ENCODE results near the gene TAF9B. TPM values are rescaled to one million over a fixed set of nuclear protein-coding genes. Genes with fewer than 3 reads are reported as not detected.

The TAF9B gene
- total and polyA plus RNA-seq, 12 donors: 6.6 to 14.6 (median 11.3) TPM

Other genes with a start within 250 kb of the TAF9B start
- gene MAGT1, start 244.2 kb downstream of the TAF9B start, total RNA-seq: 10 to 100 TPM; 22.9 to 77.0 (median 50.3) TPM
- gene MAGT1, start 244.2 kb downstream of the TAF9B start, polyA plus RNA-seq: 10 to 100 TPM in 1 of 3 donors, 1 to 10 TPM in 2; 8.5 to 73.2 (median 9.3) TPM
- 100 to 1,000 TPM; 164 to 523 (median 279) TPM for gene COX7B, start 240.2 kb downstream of the TAF9B start, total RNA-seq
- gene COX7B, start 240.2 kb downstream of the TAF9B start, polyA plus RNA-seq: 1,000 to 10,000 TPM in 1 of 3 donors, 100 to 1,000 TPM in 2; 603 to 1,027 (median 697) TPM
- gene ATP7A, start 229.0 kb downstream of the TAF9B start, total RNA-seq: 10 to 100 TPM in 8 of 9 donors, 1 to 10 TPM in 1; 7.7 to 20.9 (median 14.8) TPM
- 1 to 10 TPM; 2.6 to 6.1 (median 3.4) TPM for gene ATP7A, start 229.0 kb downstream of the TAF9B start, polyA plus RNA-seq
- gene PGAM4, start 170.0 kb downstream of the TAF9B start, total RNA-seq: under 1 TPM in 1 of 9 donors, not detected in 8; 0.42 TPM
- gene PGAM4, start 170.0 kb downstream of the TAF9B start, polyA plus RNA-seq: under 1 TPM in 1 of 3 donors, not detected in 2; 0.26 TPM
- gene PGK1, start 35.4 kb downstream of the TAF9B start, total RNA-seq: 100 to 1,000 TPM; 143 to 524 (median 344) TPM
- 100 to 1,000 TPM in 1 of 3 donors, 10 to 100 TPM in 2; 69.4 to 436 (median 90.1) TPM for gene PGK1, start 35.4 kb downstream of the TAF9B start, polyA plus RNA-seq
- 1 to 10 TPM; 1.1 to 4.8 (median 2.4) TPM for gene CYSLTR1, start 188.0 kb upstream of the TAF9B start, total RNA-seq
- 1 to 10 TPM in 1 of 3 donors, under 1 TPM in 2; 0.64 to 1.9 (median 0.88) TPM for gene CYSLTR1, start 188.0 kb upstream of the TAF9B start, polyA plus RNA-seq

Measured in adrenal gland (tissue), 12 donors.